Tibial artery (tissue), 4 donors: ENCODE measurements around the gene DDX11.

ENCODE experiments used
- DNase-seq, 2 donors: peaks; one replicate each; pipeline ENCODE4 v3.0.0-alpha.2; 2019
- H3K27ac ChIP-seq, 2 donors: fragments of 200-600 bp; sonication (generic) in 1 of 2; 1 replicate in 1 of 2; 2 replicates in 1 of 2; pipeline ENCODE4 v1.5.1; 2018 to 2019; ENCODE audit warnings: mild to moderate bottlenecking in 1 of 2
- H3K27me3 ChIP-seq, 2 donors: fragments of 200-600 bp; sonication (generic) in 1 of 2; one replicate each; pipeline versions ENCODE4 v1.5.1 to v1.6.0; 2016 to 2019
- H3K36me3 ChIP-seq, 3 donors: fragments of 200-600 bp; sonication (generic) in 2 of 3; one replicate each; pipeline ENCODE4 v1.5.1; 2016 to 2019; ENCODE audit warnings: mild to moderate bottlenecking in 2 of 3
- H3K4me1 ChIP-seq, 4 donors: fragments of 200-600 bp; sonication (generic) in 2 of 4; 1 replicate in 3 of 4; 2 replicates in 1 of 4; pipeline ENCODE4 v1.5.1; 2016 to 2019
- H3K4me3 ChIP-seq, 2 donors: fragments of 200-600 bp; sonication (generic) in 1 of 2; 1 replicate in 1 of 2; 2 replicates in 1 of 2; pipeline ENCODE4 v1.5.1; 2018 to 2019; ENCODE audit warnings: mild to moderate bottlenecking in 2 of 2
- H3K9me3 ChIP-seq, 3 donors: fragments of 200-600 bp; sonication (generic) in 1 of 3; one replicate each; pipeline ENCODE4 v1.5.1; 2016 to 2019
- intact Hi-C: fragments of 100-400 bp; cut with DNase I; formaldehyde crosslinking; loops from one replicate; pipeline ENCODE4 v1.15.0; 2023; ENCODE audit warnings: low total_unique reads
- TF ChIP-seq, protein P1 (sequence below), 2 experiments: fragments of 200-600 bp in 1 of 2; fragments of 450-650 bp in 1 of 2; IDR thresholded peaks; one replicate each; pipeline ENCODE4 v1.5.1; 2017 to 2019; ENCODE audit warnings: antibody characterized with exemption in 2 of 2, mild to moderate bottlenecking in 1 of 2, moderate library complexity in 1 of 2

Gene DDX11

DNA sequence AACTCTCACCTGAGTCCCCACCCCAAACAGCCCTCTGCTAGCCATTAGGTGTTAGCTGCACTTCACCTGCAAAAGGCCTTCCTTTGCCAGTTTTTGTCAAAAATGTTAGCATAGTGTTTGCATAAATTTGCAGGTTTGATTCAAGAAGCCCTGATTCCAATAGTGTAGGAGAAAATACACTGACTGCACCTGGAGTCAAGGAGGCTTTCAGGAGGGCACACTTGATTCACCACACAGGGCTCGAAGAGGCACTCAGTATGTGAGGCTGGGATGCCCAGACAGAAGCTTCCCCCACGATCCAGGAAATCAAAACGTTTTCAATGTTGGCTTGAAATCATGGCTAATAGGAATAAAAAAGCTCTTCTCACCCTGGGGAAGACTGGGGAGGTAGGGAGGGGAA is 40.5 kb upstream of the DDX11 start:
- no peaks in the 10 kb centered on the region for H3K36me3 ChIP-seq
- H3K4me1 ChIP-seq, result no peaks in the 10 kb centered on the region
- H3K27ac ChIP-seq, result no peak overlapping the region
- no peak for DNase-seq
- no peaks in the 10 kb centered on the region for H3K27me3 ChIP-seq
- TF ChIP-seq, protein P1, sequence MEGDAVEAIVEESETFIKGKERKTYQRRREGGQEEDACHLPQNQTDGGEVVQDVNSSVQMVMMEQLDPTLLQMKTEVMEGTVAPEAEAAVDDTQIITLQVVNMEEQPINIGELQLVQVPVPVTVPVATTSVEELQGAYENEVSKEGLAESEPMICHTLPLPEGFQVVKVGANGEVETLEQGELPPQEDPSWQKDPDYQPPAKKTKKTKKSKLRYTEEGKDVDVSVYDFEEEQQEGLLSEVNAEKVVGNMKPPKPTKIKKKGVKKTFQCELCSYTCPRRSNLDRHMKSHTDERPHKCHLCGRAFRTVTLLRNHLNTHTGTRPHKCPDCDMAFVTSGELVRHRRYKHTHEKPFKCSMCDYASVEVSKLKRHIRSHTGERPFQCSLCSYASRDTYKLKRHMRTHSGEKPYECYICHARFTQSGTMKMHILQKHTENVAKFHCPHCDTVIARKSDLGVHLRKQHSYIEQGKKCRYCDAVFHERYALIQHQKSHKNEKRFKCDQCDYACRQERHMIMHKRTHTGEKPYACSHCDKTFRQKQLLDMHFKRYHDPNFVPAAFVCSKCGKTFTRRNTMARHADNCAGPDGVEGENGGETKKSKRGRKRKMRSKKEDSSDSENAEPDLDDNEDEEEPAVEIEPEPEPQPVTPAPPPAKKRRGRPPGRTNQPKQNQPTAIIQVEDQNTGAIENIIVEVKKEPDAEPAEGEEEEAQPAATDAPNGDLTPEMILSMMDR (IDR thresholded peaks at IDR 0.05), result no peak
- intact Hi-C loops, result no loop called here
- no peaks in the 10 kb centered on the region for H3K9me3 ChIP-seq
- no peak overlapping the region for H3K4me3 ChIP-seq

DNA sequence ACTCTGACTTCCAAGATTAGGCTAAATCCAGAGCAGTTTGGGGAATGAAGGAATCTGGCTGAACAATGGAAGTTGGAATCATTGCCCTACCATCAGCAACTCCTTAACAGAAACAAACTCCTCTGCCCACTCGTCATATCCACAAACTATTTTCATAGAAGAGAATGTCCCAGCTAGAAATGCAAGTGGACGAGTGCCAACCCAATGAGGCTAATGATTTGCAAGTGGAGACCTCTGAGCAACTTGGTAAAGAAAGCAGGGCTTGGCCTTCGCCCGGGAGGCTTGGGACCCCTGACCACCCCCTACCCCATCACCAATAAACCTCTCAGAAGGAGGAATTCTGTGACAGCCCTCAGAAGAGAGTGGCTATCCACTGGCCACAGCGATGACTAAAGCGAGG is 40.0 kb upstream of the DDX11 start:
- H3K27me3 ChIP-seq, result no peaks in the 10 kb centered on the region
- no peaks in the 10 kb centered on the region for H3K4me1 ChIP-seq
- intact Hi-C loops, result no loop called here

DNA sequence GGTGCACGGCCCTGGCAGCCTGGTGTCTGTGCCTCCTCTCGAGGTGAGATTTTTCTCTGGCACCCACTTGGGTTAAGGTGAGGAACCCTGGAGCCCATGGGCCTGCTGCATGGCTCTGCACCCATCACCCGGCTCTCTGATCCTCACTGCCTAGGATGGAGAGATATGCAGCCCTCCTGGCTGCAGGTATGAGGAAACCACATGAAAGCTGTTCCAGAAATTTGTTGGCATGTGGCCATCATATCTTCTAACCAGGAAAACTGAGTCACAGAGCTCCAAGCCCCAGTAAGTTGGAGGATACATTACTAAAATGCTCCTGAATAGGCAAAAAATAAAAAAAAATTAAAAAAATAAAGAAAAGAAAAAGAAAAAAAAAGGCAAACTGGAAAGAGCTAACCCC is 39.3 kb upstream of the DDX11 start:
- Histone ChIP-seq H3K9me3 (no peaks in the 10 kb centered on the region), H3K36me3 (no peaks in the 10 kb centered on the region), H3K27me3 (no peaks in the 10 kb centered on the region), H3K4me3 (no peak overlapping the region), H3K27ac (no peak overlapping the region), H3K4me1 (no peaks in the 10 kb centered on the region)
- intact Hi-C loops, result no loop called here
- TF ChIP-seq, protein P1 (IDR thresholded peaks at IDR 0.05), result no peak
- DNase-seq, result no peak

More for the DNA sequence above, 40.0 kb upstream of the DDX11 start:
- H3K9me3 ChIP-seq, result no peaks in the 10 kb centered on the region
- no peak overlapping the region for H3K27ac ChIP-seq
- no peaks in the 10 kb centered on the region for H3K36me3 ChIP-seq
- no peak overlapping the region for H3K4me3 ChIP-seq
- DNase-seq, result no peak
- TF ChIP-seq, protein P1 (IDR thresholded peaks at IDR 0.05), result no peak

DNA sequence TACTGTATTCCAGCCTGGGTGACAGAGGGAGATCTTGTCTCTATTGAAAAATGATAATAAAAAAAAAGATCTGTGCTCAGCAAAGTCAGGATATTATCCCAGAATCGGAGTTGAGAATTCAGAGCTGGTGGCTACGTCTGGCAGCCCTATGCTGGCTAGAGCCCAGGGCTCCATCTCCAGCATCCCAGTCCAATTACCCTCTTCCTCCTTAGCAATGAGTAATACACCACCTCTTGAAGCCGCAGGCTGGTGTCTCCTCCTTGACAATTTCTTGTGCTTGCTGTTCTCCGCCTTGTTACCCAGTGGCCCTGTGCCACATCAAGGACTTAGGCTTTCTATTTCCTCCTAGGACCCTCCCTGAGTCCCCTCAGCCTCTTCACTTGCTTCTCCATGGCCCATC is 38.4 kb upstream of the DDX11 start:
- DNase-seq, result no peak
- Histone ChIP-seq H3K27ac (no peak overlapping the region), H3K4me3 (no peak overlapping the region), H3K27me3 (no peaks in the 10 kb centered on the region), H3K4me1 (no peaks in the 10 kb centered on the region), H3K36me3 (no peaks in the 10 kb centered on the region), H3K9me3 (no peaks in the 10 kb centered on the region)
- TF ChIP-seq, protein P1 (IDR thresholded peaks at IDR 0.05), result no peak
- intact Hi-C loops, result no loop called here

DNA sequence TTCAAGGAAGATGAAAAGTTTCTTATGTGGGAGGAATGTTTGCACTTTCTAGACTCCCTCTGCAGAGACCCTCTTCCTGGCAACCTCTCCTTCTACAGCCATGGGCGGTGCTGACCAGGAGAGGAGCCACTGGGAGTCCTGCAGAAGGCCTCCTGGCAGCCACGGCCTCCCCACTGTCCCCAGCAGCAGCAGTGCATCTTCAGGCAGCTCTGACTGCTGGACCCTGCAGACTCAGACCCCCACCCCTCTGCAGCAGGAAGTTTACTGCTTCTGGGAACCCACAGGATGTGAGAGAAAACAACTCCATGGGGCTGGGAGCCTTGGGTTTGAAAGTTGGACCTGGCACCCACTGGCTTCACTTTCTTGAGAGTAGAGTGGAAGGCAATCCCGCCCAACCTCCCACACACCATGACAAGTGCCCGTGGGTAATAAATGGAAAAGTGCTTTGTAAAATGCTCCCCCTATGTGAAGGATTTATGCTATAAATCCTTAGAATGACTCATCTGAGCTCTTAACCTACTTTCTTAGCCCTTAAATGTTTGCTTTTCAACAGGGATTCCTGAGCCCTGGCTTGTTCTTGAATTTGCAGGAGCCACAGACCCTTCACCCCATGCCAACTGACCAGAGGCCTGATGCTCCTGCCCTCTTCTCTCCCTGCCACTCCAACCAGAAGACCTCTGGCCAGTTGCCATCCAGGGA is 37.5 kb upstream of the DDX11 start:
- TF ChIP-seq, protein P1 (IDR thresholded peaks at IDR 0.05), result no peak
- intact Hi-C loops, result no loop called here
- DNase-seq, result no peak

DNA sequence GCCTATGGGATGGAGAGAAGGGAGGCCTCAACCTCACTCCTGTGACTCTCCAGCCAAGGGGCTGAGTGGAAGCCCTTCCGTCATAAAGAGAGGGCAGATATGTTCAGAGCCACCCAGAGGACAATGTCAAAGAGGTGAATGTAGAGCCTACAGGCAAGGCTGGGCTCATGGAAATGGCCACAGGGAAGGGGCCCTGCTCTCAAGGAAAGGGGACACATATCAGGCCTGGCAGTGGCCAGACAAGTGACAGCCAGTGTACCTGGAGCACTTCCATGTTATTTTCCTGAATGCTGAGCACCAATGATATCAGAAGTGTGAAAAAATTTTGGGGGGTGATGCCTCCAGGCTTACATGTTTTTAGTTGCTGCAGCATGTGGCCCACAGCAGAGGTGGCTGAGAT is 36.6 kb upstream of the DDX11 start:
- intact Hi-C loops, result no loop called here
- DNase-seq, result no peak
- H3K4me1 ChIP-seq, result no peaks in the 10 kb centered on the region
- H3K27ac ChIP-seq, result no peak overlapping the region
- H3K9me3 ChIP-seq, result peaks cover 0 to 4% (median 0%) of the 10 kb centered on the region in 3 donors
- TF ChIP-seq, protein P1 (IDR thresholded peaks at IDR 0.05), result no peak
- H3K27me3 ChIP-seq, result no peaks in the 10 kb centered on the region
- no peak overlapping the region for H3K4me3 ChIP-seq
- no peaks in the 10 kb centered on the region for H3K36me3 ChIP-seq

More for the DNA sequence above, 37.5 kb upstream of the DDX11 start:
- no peaks in the 10 kb centered on the region for H3K9me3 ChIP-seq
- no peak overlapping the region for H3K4me3 ChIP-seq
- H3K27ac ChIP-seq, result no peak overlapping the region
- H3K4me1 ChIP-seq, result no peaks in the 10 kb centered on the region
- no peaks in the 10 kb centered on the region for H3K27me3 ChIP-seq
- no peaks in the 10 kb centered on the region for H3K36me3 ChIP-seq
